Loucy (cell line): ENCODE measurements around the gene CLCN6.
"Not testable (repeated sequence)": the region's sequence is repeated elsewhere in the genome, so short reads cannot be mapped to it uniquely, and the experiment has no call there.

ENCODE experiments used
- H2AFZ ChIP-seq: fragments of 200-600 bp; sonication (generic); 2 replicates; pipeline ENCODE4 v1.6.0; 2016; ENCODE audit warnings: antibody characterized with exemption, mild to moderate bottlenecking, low read length, moderate library complexity
- H3F3A ChIP-seq: fragments of 200-600 bp; 2 replicates; pipeline ENCODE4 v1.6.0; 2016; ENCODE audit warnings: antibody characterized with exemption, low read depth, mild to moderate bottlenecking
- H3K27me3 ChIP-seq: fragments of 200-600 bp; sonication (generic); 2 replicates; pipeline ENCODE4 v1.6.1; 2014; ENCODE audit warnings: low read length, mild to moderate bottlenecking; ENCODE audit not compliant: insufficient read depth, poor library complexity, severe bottlenecking
- H3K36me3 ChIP-seq: fragments of 200-600 bp; sonication (generic); 2 replicates; pipeline ENCODE4 v1.6.1; 2016; ENCODE audit warnings: low read length; ENCODE audit not compliant: insufficient read depth
- H3K4me1 ChIP-seq: fragments of 200-600 bp; sonication (generic); 2 replicates; pipeline ENCODE4 v1.5.1; 2014; ENCODE audit warnings: low read length, mild to moderate bottlenecking; ENCODE audit not compliant: insufficient read depth, poor library complexity, severe bottlenecking
- H3K4me2 ChIP-seq: fragments of 200-600 bp; sonication (generic); 2 replicates; pipeline ENCODE4 v1.6.0; 2014; ENCODE audit warnings: antibody characterized with exemption, low read length, low read depth, mild to moderate bottlenecking; ENCODE audit not compliant: poor library complexity, severe bottlenecking
- H3K4me3 ChIP-seq: fragments of 200-600 bp; sonication (generic); 2 replicates; pipeline ENCODE4 v1.5.1; 2014; ENCODE audit warnings: low read length, mild to moderate bottlenecking, mixed read lengths; ENCODE audit not compliant: poor library complexity, severe bottlenecking
- H3K79me2 ChIP-seq: fragments of 200-600 bp; sonication (generic); 2 replicates; pipeline ENCODE4 v1.6.1; 2014; ENCODE audit warnings: low read length; ENCODE audit not compliant: insufficient read depth
- H3K9ac ChIP-seq: fragments of 200-600 bp; sonication (generic); 2 replicates; pipeline ENCODE4 v1.6.0; 2014; ENCODE audit warnings: mild to moderate bottlenecking, low read depth, low read length, moderate library complexity; ENCODE audit not compliant: poor library complexity, severe bottlenecking
- H3K9me2 ChIP-seq: fragments of 200-600 bp; sonication (generic); replicated peaks from 2 replicates; pipeline ENCODE4 v1.6.1; 2016; ENCODE audit warnings: low read depth, low read length, mixed read lengths
- H3K9me3 ChIP-seq: fragments of 200-600 bp; sonication (generic); 2 replicates; pipeline ENCODE4 v1.6.1; 2014; ENCODE audit warnings: mild to moderate bottlenecking, antibody characterized with exemption, low read length, low read depth; ENCODE audit not compliant: insufficient read depth
- H4K20me1 ChIP-seq: fragments of 200-600 bp; sonication (generic); 2 replicates; pipeline ENCODE4 v1.6.0; 2014; ENCODE audit warnings: antibody characterized with exemption, low read length, mild to moderate bottlenecking; ENCODE audit not compliant: insufficient read depth, poor library complexity, severe bottlenecking
- CTCF ChIP-seq: fragments of 200-600 bp; sonication (generic); conservative IDR thresholded peaks from 2 replicates; pipeline ENCODE4 v1.5.1; 2014; ENCODE audit warnings: mild to moderate bottlenecking, antibody characterized with exemption, low read length
- EZH2phosphoT487 ChIP-seq: fragments of 200-600 bp; IDR thresholded peaks from 2 replicates; pipeline ENCODE4 v1.6.1; 2018; ENCODE audit warnings: antibody characterized with exemption, mild to moderate bottlenecking, moderate library complexity, borderline replicate concordance

CLCN6 gene

DNA sequence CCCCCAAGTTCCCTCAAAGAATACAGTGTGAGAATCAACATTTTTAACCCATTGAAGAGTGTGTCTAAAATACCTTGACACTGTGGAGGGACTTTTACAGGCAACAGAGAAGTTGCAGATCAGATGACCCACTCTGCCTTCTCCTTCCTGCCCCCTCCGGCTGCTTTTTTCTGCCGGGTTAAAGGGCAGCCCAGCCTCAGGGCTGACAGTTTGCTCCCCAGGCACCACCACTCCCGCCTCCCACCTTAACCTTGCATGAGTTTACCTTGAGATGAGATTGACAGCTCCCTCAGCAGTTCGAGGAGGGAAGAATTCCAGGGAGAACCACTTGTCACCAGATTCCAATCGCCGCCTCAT, 3.4 kb upstream of the CLCN6 start:
- Histone ChIP-seq H4K20me1 (peaks cover 13% of the 10 kb centered on the region), H3F3A (no peaks in the 10 kb centered on the region), H3K4me2 (peak overlapping the region; percentile 95), H2AFZ (no peak overlapping the region), H3K36me3 (no peaks in the 10 kb centered on the region), H3K9ac (peak overlapping the region; percentile 87), H3K27me3 (no peaks in the 10 kb centered on the region), H3K4me3 (peak overlapping the region; percentile 89), H3K4me1 (peaks cover 45% of the 10 kb centered on the region), H3K79me2 (peaks cover 31% of the 10 kb centered on the region), H3K9me2 (no peaks in the 10 kb centered on the region), H3K9me3 (no peaks in the 10 kb centered on the region)
- TF ChIP-seq CTCF (no peak), EZH2phosphoT487 (no peak)

DNA sequence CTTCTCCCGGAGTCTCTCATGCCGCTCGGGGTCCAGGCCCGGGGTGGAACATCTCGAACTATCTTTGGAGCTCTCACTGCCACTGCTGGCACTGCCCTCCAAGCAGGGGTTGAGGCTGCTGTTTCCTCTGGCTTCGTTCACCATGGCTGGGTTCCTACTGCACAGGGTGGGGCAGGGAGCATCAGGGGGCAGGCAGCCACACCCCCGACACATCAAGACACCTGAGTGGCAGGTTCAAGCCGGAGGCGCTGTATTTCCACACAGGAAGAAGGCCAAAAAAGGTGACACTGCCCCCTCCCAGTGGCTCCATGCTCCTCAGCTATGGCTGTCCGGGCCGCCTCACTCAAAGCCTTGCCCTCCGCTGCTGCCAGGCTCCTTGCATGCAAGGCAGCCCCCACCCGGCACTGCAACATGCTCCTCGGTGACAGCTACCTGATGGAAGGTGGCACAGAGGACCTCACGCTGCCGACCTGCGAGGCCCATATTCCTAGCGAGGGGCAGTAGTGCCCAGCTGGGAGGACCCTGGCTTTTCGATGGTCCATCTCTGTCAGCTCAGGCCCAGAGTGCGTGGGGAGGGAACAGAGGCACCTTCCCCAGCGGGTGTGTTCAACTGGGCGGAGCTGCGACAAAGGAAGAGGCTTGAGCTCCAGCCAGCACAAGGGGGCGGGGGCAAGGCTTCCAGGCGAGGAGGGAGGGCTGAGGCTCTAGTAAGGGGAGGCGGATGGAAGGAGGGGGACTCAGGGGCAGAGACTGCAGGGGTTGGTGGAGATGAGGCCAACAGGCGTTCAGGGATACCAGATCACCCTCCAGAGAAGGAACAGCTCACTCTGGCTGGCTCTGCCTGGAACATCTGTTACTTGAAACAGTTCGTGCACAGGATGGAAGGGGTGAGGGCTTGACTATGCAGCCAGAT, 2.8 kb upstream of the CLCN6 start:
- peak overlapping the region; percentile 95 for H3K4me2 ChIP-seq
- no peaks in the 10 kb centered on the region for H3K9me2 ChIP-seq
- no peaks in the 10 kb centered on the region for H3K36me3 ChIP-seq
- no peaks in the 10 kb centered on the region for H3K27me3 ChIP-seq
- H3K79me2 ChIP-seq, result peaks cover 38% of the 10 kb centered on the region
- no peaks in the 10 kb centered on the region for H3F3A ChIP-seq
- peak overlapping the region; percentile 89 for H3K4me3 ChIP-seq
- H3K9ac ChIP-seq, result peak overlapping the region; percentile 87
- H3K4me1 ChIP-seq, result peaks cover 52% of the 10 kb centered on the region
- TF ChIP-seq CTCF (no peak), EZH2phosphoT487 (no peak)
- H2AFZ ChIP-seq, result peak overlapping the region; percentile 29; the same call in 1 of the 2 replicates
- no peaks in the 10 kb centered on the region for H3K9me3 ChIP-seq
- peaks cover 19% of the 10 kb centered on the region for H4K20me1 ChIP-seq

GRCh38 chr1:11803924-11804665, 1.9 kb upstream of the CLCN6 start:
- H3K36me3 ChIP-seq, H2AFZ ChIP-seq, H3K9me3 ChIP-seq, H3K27me3 ChIP-seq, H3F3A ChIP-seq, H3K9me2 ChIP-seq: not testable (repeated sequence)
- Histone ChIP-seq H3K79me2 (peaks cover 46% of the 10 kb centered on the region), H3K4me2 (peak overlapping the region; percentile 95), H3K4me1 (peaks cover 60% of the 10 kb centered on the region), H3K9ac (peak overlapping the region; percentile 87), H4K20me1 (peaks cover 25% of the 10 kb centered on the region), H3K4me3 (peak overlapping the region; percentile 89)
